Central memory CD8-positive, alpha-beta T cell (primary cell): ENCODE data around the gene MRPL47.

Experiments
- ATAC-seq: fragments of 150-1000 bp; cut with Tn5 transposase; replicated peaks from 2 replicates; pipeline ENCODE4 v1.10.0; 2022; ENCODE audit warnings: mild to moderate bottlenecking, moderate FRiP score, moderate number of reproducible peaks; ENCODE audit not compliant: poor library complexity, severe bottlenecking; ENCODE audit errors: extremely low read depth
- DNase-seq, 2 donors: peaks; one replicate each; pipeline ENCODE4 v3.0.0; 2021; ENCODE audit warnings: low spot score in 2 of 2
- H3K27ac Mint-ChIP-seq: one replicate; pipeline ENCODE4 v1.8.0; 2022; ENCODE audit warnings: low read depth, mild to moderate bottlenecking, moderate library complexity, mixed read lengths
- H3K27me3 Mint-ChIP-seq: one replicate; pipeline ENCODE4 v1.8.0; 2022; ENCODE audit warnings: mixed read lengths
- H3K36me3 Mint-ChIP-seq: one replicate; pipeline ENCODE4 v1.8.0; 2022; ENCODE audit warnings: mild to moderate bottlenecking, moderate library complexity, mixed read lengths; ENCODE audit not compliant: insufficient read depth
- H3K4me1 Mint-ChIP-seq: one replicate; pipeline ENCODE4 v1.8.0; 2022; ENCODE audit warnings: mixed read lengths
- H3K4me3 Mint-ChIP-seq: one replicate; pipeline ENCODE4 v1.8.0; 2022; ENCODE audit warnings: mild to moderate bottlenecking, moderate library complexity, mixed read lengths
- H3K9me3 Mint-ChIP-seq: one replicate; pipeline ENCODE4 v1.8.0; 2022; ENCODE audit warnings: mixed read lengths

The MRPL47 gene

DNA sequence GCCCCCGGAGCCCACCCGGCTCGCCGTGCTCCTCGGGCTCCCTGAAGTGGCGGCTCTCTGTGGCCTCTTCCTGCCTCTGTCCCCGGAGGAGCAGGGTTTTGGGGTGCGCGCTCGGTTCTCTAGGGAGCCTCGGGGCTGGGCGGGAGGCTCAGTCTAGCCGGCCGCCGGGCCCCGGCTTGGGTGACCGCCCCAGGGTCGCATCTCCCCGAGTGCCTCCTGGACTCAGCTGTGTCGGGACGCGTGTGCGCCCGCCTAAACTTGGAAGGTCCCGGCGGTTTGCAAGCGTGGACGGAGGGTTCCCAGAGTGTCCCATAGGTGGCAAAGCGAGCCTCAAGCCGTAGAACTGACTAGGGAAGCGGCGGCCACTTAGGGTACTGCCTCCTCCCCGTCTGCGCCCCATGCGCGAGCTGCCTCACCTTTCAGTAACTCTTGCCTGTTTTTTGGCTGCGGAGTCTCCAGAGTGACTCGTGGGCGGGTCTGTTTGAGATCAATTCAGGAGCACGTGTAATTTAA lies 41.1 kb downstream of the MRPL47 start:
- H3K36me3 Mint-ChIP-seq = peaks cover 7% of the 10 kb centered on the region
- H3K9me3 Mint-ChIP-seq = no peaks in the 10 kb centered on the region
- peaks cover 27% of the 10 kb centered on the region for H3K4me1 Mint-ChIP-seq
- ATAC-seq = peak; percentile 72
- H3K4me3 Mint-ChIP-seq = peak overlapping the region; percentile 96
- peak; percentile 41 to 51 for DNase-seq
- H3K27me3 Mint-ChIP-seq = no peaks in the 10 kb centered on the region
- H3K27ac Mint-ChIP-seq = peak overlapping the region; percentile 84

DNA sequence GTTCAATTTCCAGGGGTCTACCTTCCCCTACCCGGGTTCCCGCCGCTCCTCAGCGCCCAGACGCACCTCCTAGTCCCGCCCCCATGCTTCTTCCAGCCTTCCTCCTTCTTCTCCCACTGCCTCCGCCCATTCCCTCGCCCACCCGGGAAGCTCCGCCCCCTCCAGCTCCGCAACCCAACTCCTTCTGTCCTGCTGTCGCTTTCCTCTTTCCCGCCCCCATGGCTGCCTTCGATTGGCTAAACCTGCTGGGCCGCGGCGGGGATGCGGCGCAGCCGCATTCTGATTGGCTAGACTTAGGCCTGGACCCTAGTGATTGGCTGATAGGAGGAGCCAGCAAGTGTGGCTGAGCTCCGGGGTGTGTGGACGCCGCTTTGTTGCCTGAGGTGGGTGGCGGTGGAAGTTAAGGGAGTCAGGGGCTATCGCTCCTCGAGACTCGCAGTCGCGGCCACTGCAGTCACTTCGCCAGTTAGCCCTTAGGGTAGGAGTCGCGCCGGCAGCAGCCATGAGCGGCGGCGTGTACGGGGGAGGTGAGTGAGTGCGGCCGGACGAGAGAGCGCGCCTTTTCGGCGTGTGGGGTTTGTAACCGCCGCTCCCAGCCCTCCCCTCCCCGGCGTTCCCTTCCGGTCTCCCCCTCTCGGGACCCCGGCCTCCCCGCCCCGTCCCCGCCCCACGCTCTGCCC lies 41.7 kb downstream of the MRPL47 start, which contains the start of gene ACTL6A:
Gene ACTL6A (plus strand): TSS at position 336 of the 680 bp plus-strand sequence. CDS start 167 bp downstream, at position 503.
- Mint-ChIP-seq H3K36me3 (peaks cover 7% of the 10 kb centered on the region), H3K4me3 (peak within 1 kb of the TSS; percentile 96), H3K27ac (peak within 1 kb of the TSS; percentile 84), H3K27me3 (no peaks in the 10 kb centered on the region), H3K4me1 (peaks cover 27% of the 10 kb centered on the region), H3K9me3 (no peaks in the 10 kb centered on the region)
- peak; percentile 92 to 93 for DNase-seq
- ATAC-seq = peak; percentile 95

DNA sequence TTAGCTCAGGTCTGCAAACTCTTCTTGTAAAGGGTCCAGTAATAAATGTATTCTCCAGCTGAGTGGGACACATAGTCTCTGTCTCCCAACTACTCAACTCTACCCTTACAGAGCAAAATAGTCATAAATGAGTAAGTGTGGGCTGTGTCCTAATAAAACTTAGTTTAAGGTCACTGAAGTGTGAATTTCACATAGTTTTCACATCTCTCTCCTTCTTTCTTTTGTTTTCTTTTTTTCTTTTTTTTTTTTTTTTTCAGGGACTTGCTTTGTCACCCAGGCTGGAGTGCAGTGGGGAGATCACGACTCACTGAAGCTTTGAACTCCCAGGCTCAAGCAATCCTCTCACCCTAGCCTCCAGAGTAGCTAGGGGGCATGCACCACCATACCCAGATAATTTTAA lies 43.6 kb downstream of the MRPL47 start:
- H3K4me1 Mint-ChIP-seq = peaks cover 22% of the 10 kb centered on the region
- H3K27me3 Mint-ChIP-seq = no peaks in the 10 kb centered on the region
- no peaks in the 10 kb centered on the region for H3K9me3 Mint-ChIP-seq
- DNase-seq (no peak), ATAC-seq (no peak)
- no peak overlapping the region for H3K27ac Mint-ChIP-seq
- no peak overlapping the region for H3K4me3 Mint-ChIP-seq
- peaks cover 7% of the 10 kb centered on the region for H3K36me3 Mint-ChIP-seq

- H3K4me1 Mint-ChIP-seq = peaks cover 12% of the 10 kb centered on the region
- ATAC-seq (no peak), DNase-seq (no peak)
- H3K27ac Mint-ChIP-seq = no peak overlapping the region
- H3K36me3 Mint-ChIP-seq = peaks cover 7% of the 10 kb centered on the region
- no peaks in the 10 kb centered on the region for H3K27me3 Mint-ChIP-seq
- no peaks in the 10 kb centered on the region for H3K9me3 Mint-ChIP-seq
- no peak overlapping the region for H3K4me3 Mint-ChIP-seq
Observed at GRCh38 chr3:179558742-179559364, 45.6 kb downstream of the MRPL47 start.

DNA sequence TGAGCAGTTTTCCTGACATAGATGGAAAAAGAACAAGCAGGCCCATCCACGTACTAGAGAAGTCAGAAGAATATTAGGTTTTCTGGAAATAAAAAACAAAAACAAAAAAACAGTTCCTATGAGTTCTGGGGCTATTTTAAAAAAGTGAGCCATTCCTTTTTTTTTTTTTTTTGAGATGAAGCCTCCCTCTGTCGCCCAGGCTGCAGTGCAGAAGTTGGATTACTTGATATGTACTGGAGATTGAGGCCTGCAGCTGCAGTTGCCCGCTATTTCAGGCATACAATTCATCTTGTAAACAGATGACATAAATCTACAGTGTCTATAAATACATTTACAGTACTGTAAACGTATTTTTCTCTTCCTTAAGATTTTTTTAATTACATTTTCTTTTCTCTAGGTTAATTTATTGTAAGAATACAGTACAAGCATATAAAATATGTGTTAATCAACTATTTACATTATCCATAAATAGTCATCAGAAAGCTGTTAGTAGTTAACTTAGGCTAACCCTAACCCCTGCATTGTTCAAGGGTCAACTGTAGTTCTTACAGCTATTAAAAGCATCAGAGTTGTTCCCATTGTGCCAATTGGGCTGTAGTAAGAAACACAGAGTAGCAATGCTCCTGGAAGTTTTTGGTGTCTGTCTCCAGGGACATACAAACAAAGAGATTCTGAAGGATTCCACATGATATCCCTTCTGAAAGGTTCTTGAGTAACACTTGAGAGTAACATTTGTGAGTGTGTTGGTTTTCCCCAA lies 52.9 kb downstream of the MRPL47 start:
- H3K27ac Mint-ChIP-seq = no peak overlapping the region
- no peak for ATAC-seq
- no peaks in the 10 kb centered on the region for H3K9me3 Mint-ChIP-seq

GRCh38 chr3:179546814-179547241 lies 57.6 kb downstream of the MRPL47 start:
- Mint-ChIP-seq H3K9me3 (no peaks in the 10 kb centered on the region), H3K4me3 (no peak overlapping the region), H3K27me3 (peaks cover 4% of the 10 kb centered on the region), H3K36me3 (no peaks in the 10 kb centered on the region), H3K4me1 (no peaks in the 10 kb centered on the region), H3K27ac (no peak overlapping the region)
- DNase-seq (no peak), ATAC-seq (no peak)

More for the DNA sequence above, 52.9 kb downstream of the MRPL47 start:
- Mint-ChIP-seq H3K4me3 (no peak overlapping the region), H3K4me1 (no peaks in the 10 kb centered on the region), H3K27me3 (no peaks in the 10 kb centered on the region), H3K36me3 (no peaks in the 10 kb centered on the region)
- no peak for DNase-seq

DNA sequence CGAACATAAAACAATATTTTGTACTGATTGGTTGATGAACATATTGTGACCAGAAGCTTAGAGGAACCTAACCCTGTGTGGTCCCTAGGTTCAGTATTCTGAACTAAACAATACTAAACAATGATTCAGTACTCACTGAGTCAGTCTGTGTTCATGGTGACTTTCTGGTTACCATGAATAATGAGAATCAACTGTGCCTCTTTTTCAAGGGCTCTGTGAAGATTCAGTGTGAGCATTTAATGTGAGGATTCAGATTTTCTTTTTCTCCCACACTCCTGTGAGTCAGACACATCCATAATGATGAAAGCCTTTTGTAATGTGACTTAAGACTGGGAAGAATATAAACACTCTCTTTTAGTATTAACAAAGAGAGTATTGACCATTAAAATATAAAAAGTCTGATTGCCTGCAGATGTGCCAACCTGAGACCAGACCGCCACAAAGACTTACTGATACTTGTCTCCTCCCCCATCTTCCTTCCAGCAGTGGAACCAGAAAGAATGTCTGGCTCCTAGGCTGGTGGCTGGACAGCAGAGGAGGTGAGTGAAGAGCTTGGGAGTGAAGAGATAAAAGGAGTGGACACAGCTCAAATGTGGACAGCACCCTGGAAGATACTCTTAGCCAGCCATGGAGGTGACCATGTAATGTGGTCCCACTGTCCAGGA lies 59.3 kb downstream of the MRPL47 start:
- Mint-ChIP-seq H3K27ac (no peak overlapping the region), H3K27me3 (peaks cover 9% of the 10 kb centered on the region), H3K4me1 (no peaks in the 10 kb centered on the region), H3K36me3 (no peaks in the 10 kb centered on the region), H3K4me3 (no peak overlapping the region), H3K9me3 (no peaks in the 10 kb centered on the region)
- ATAC-seq = no peak
- no peak for DNase-seq

GRCh38 chr3:179542375-179542774 lies 62.1 kb downstream of the MRPL47 start:
- DNase-seq = no peak
- H3K27ac Mint-ChIP-seq = no peak overlapping the region
- H3K9me3 Mint-ChIP-seq = no peaks in the 10 kb centered on the region
- H3K4me3 Mint-ChIP-seq = no peak overlapping the region
- no peak for ATAC-seq
- no peaks in the 10 kb centered on the region for H3K4me1 Mint-ChIP-seq
- no peaks in the 10 kb centered on the region for H3K36me3 Mint-ChIP-seq
- peaks cover 9% of the 10 kb centered on the region for H3K27me3 Mint-ChIP-seq

- ATAC-seq = no peak
- Mint-ChIP-seq H3K36me3 (no peaks in the 10 kb centered on the region), H3K4me3 (no peak overlapping the region), H3K27me3 (peaks cover 9% of the 10 kb centered on the region), H3K27ac (no peak overlapping the region), H3K4me1 (no peaks in the 10 kb centered on the region), H3K9me3 (no peaks in the 10 kb centered on the region)
- DNase-seq = no peak
Observed at GRCh38 chr3:179541596-179541995, 62.8 kb downstream of the MRPL47 start.

- ATAC-seq (no peak), DNase-seq (no peak)
- peaks cover 9% of the 10 kb centered on the region for H3K27me3 Mint-ChIP-seq
- no peak overlapping the region for H3K4me3 Mint-ChIP-seq
- no peaks in the 10 kb centered on the region for H3K9me3 Mint-ChIP-seq
- H3K27ac Mint-ChIP-seq = no peak overlapping the region
- H3K4me1 Mint-ChIP-seq = no peaks in the 10 kb centered on the region
- H3K36me3 Mint-ChIP-seq = no peaks in the 10 kb centered on the region
Observed at GRCh38 chr3:179541094-179541493, 63.3 kb downstream of the MRPL47 start.
